ENCODE data around the gene GPR160. TPM values are rescaled to one million over a fixed set of nuclear protein-coding genes. Genes with fewer than 3 reads are reported as not detected.

GPR160 gene
- total RNA-seq, 4 donors from 2014 or later = 0.88 to 4.5 (median 2.9) TPM

GRCh38 chr3:170083343-170083742 lies 45.5 kb downstream of the GPR160 start:
- H3K36me3 ChIP-seq = peaks cover 0 to 56% (median 4%) of the 10 kb centered on the region in 3 donors
- H3K9me3 ChIP-seq = no peaks in the 10 kb centered on the region
- no peak overlapping the region for H3K4me3 ChIP-seq
- no peaks in the 10 kb centered on the region for H3K27me3 ChIP-seq
- WGBS, 2 donors = 95 to 100% methylated on average over 1 of the region's 1 CpG
- no peak for TF ChIP-seq CTCF (IDR thresholded peaks at IDR 0.05)
- no peak for TF ChIP-seq POLR2A (IDR thresholded peaks at IDR 0.05)
- no peak for DNase-seq
- H3K4me1 ChIP-seq = no peaks in the 10 kb centered on the region
- no peak overlapping the region for H3K27ac ChIP-seq
- intact Hi-C loops (cut with DNase I) = no loop called here

- no peak for TF ChIP-seq CTCF (IDR thresholded peaks at IDR 0.05)
- TF ChIP-seq POLR2A (IDR thresholded peaks at IDR 0.05) = no peak
- H3K27me3 ChIP-seq = no peaks in the 10 kb centered on the region
- no peak overlapping the region for H3K27ac ChIP-seq
- intact Hi-C loops (cut with DNase I) = no loop called here
- peaks cover 0 to 75% (median 4%) of the 10 kb centered on the region in 3 donors for H3K36me3 ChIP-seq
- no peaks in the 10 kb centered on the region for H3K9me3 ChIP-seq
- H3K4me3 ChIP-seq = no peak overlapping the region
- no peaks in the 10 kb centered on the region for H3K4me1 ChIP-seq
- DNase-seq = no peak
- 90% methylated on average over 6 of the region's 6 CpGs for WGBS, 2 donors
These were observed 47.6 kb downstream of the GPR160 start for GRCh38 chr3:170085396-170085795.

GRCh38 chr3:170089862-170090600 lies 52.2 kb downstream of the GPR160 start:
- Histone ChIP-seq H3K27me3 (no peaks in the 10 kb centered on the region), H3K36me3 (peaks cover 0 to 94% (median 16%) of the 10 kb centered on the region in 3 donors), H3K9me3 (no peaks in the 10 kb centered on the region), H3K4me1 (no peaks in the 10 kb centered on the region), H3K4me3 (no peak overlapping the region), H3K27ac (no peak overlapping the region)
- TF ChIP-seq POLR2A (IDR thresholded peaks at IDR 0.05) = no peak
- no peak for DNase-seq
- intact Hi-C loops (cut with DNase I) = no loop called here
- WGBS, 2 donors = 89 to 93% methylated on average over 3 of the region's 3 CpGs

- H3K27me3 ChIP-seq = no peaks in the 10 kb centered on the region
- H3K4me3 ChIP-seq = no peak overlapping the region
- TF ChIP-seq POLR2A (IDR thresholded peaks at IDR 0.05) (no peak), CTCF (IDR thresholded peaks at IDR 0.05) (no peak)
- DNase-seq = no peak
- H3K27ac ChIP-seq = no peak overlapping the region
- H3K4me1 ChIP-seq = peaks cover 0 to under 1% (median 0%) of the 10 kb centered on the region in 3 donors
- H3K9me3 ChIP-seq = no peaks in the 10 kb centered on the region
- H3K36me3 ChIP-seq = peaks cover 0 to 94% (median 12%) of the 10 kb centered on the region in 3 donors
- intact Hi-C loops (cut with DNase I) = no loop called here
These were observed 52.8 kb downstream of the GPR160 start for GRCh38 chr3:170090601-170090981.

- Histone ChIP-seq H3K27me3 (no peaks in the 10 kb centered on the region), H3K27ac (no peak overlapping the region), H3K9me3 (no peaks in the 10 kb centered on the region), H3K4me3 (no peak overlapping the region), H3K4me1 (peaks cover 0 to 6% (median 0%) of the 10 kb centered on the region in 3 donors), H3K36me3 (peaks cover 0 to 94% (median 24%) of the 10 kb centered on the region in 3 donors)
- TF ChIP-seq POLR2A (IDR thresholded peaks at IDR 0.05) (no peak), CTCF (IDR thresholded peaks at IDR 0.05) (no peak)
- WGBS, 2 donors = 97% methylated on average over 3 of the region's 3 CpGs
- intact Hi-C loops (cut with DNase I) = no loop called here
- DNase-seq = no peak
These were observed 55.1 kb downstream of the GPR160 start for GRCh38 chr3:170092907-170093306.

Measured in esophagus squamous epithelium (tissue), 5 donors.